GM18511 (cell line): ENCODE results near the gene LIN54.
A peak's percentile ranks its signal among the peaks of the same experiment; 100 is the strongest.
"Not testable (repeated sequence)": the region's sequence is repeated elsewhere in the genome, so short reads cannot be mapped to it uniquely, and the experiment has no call there.

Experiments
- ATAC-seq: cut with Tn5 transposase; IDR thresholded peaks from one replicate; pipeline ENCODE4 v1.9.1; 2021; ENCODE audit warnings: mild to moderate bottlenecking, moderate library complexity; ENCODE audit not compliant: unreplicated experiment

Gene LIN54

DNA sequence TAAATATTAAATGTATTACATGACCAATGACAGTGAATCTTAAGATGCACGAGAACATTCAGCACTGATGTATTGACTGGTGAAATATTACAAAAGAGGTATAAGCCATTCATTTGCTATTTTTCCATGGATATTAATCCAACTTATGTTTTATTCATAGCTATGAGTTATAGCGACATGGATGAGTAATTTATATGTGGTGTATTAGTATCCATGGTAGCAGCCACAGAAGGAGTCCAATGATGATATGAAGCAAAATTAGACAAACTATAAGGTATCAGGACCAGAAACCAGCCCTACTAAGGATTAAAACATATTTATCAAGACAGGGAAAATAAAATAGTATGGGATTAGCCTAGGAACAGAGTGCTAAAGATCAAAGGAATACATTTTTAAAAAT is 59.4 kb downstream of the LIN54 start:
- no peak for ATAC-seq

DNA sequence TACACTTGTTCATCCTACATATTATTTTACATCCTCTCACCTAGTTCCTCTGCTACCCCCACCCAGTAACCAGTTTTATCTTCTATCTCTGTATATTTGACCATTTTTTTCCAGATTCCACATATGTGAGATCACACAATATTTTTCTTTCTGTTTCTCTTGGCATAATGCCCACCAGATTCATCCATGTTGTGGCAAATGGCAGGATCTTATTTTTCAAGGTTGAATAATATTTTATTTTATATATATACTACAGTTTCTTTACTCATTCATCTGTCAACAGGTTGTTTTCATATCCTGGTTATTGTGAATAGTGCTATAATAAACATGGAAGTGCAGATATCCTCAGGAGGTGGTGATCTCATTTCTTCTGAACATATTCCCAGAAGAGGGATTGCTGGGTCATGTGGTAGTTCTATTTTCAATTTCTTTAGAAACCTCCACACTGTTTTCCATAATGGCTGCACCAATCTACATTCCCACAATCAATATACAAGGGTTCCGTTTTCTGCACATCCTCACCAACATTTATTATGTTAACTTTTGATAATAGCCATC is 61.9 kb downstream of the LIN54 start:
- ATAC-seq, result no peak

DNA sequence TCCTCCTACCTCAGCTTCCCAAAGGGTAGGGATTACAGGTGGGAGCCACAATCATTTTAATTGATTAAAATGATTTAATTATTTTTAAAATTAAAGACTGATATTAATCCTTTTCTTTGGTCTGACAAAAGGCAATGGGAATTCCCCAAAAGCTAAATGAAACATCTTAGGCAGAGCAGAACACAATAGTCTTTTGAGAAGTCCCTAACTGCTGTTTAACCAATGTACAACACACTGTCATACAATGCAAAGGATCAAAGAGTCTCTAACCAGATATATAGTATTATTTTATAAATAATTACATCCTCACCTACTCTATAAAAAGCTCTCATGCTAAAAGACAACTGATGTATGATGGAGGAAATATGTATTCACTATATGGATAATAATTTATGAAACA is 63.1 kb downstream of the LIN54 start:
- ATAC-seq, result no peak

DNA sequence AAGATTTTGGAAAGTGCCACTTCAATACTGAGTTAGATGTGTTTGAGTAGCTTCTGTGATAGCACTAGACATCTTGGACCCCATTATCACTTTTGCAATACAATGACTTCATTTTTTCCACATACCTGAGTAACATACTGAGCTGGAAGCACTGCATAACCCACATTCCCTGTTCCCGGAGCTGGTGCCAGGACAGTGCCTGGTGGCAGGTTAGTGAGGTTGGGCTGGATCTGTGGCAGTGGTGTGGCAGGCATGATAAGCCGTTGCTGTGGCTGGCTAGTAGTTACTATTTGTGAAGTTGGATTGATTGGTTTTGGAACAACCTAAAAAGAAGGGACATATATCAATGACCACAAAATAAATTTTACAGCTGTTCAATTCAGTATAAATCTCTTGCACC is 71.2 kb downstream of the LIN54 start:
- no peak for ATAC-seq

DNA sequence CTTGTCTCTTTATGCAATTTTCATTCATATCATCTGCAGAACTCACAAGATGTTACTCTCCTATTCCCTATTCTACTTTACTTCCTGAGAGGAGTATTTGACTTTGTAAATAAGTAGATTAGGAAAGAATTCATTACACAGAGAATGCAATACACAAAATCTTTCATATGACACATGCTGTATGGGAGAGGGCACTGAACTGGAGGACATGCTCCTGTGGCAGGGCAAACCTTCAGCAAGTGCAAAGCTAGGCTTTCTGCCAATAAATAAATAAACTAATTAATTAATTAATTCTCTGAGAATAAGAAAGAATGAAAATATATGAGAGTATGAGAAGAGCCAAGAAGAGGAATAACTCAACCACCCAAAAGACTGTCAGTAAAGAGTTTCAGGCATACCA is 76.2 kb downstream of the LIN54 start:
- ATAC-seq, result no peak

DNA sequence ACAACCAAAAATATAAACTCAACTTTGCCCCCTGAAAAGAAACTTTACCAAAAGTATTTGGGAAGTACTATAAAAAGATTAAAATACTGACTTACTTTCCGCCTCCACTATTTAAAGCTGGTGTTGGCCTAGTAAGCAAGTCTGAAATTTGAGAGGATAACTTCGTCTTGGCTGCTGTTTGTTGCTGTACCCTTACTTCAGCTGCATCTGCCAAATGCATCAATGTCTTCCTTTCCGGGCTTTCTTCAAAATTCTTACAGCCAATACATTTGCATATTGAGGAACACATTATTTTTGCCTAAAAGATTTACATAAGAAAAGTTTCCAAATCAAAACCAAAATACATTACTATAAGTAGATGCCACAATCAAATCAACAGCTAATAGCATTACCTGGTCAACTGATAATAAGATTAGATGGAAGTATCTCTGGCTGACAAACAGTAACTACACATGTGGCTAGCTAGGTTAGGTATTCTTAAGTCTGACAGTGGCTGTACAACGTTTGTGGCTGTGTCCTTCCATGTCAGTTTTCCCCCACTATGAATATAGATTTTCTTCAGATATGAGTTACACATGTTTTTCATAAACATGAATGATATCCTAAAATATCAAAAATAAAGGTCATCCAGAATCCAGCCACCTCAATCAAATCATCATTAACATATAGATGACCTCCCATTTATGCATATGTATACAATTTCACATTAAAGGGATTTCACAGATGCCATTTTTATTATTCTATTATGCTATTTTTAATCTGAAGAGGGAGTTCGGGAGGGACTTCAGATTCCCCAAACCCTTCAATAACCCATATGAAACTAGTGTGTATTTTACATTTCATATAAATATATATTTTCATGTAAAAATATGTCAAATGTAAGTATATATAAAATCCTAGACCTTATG is 79.5 kb downstream of the LIN54 start:
- ATAC-seq, result no peak

DNA sequence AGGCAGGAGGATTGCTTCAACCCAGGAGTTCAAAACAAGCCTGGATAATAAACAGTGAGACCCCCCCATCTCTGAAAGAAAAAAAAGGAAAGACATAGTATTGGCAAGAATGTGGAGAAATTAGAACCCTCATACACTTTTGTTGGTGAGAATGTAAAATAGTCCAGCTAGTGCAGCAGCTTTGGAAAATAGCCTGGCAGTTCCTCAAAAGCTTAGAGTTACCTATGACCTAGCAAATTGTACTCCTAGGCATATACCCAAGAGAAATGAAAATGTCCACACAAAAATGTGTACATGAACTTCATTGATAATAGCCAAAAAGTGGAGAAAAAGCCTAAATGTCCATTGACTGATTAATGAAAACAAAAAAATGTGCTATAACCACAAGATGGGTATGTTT is 88.8 kb downstream of the LIN54 start:
- ATAC-seq, result no peak

DNA sequence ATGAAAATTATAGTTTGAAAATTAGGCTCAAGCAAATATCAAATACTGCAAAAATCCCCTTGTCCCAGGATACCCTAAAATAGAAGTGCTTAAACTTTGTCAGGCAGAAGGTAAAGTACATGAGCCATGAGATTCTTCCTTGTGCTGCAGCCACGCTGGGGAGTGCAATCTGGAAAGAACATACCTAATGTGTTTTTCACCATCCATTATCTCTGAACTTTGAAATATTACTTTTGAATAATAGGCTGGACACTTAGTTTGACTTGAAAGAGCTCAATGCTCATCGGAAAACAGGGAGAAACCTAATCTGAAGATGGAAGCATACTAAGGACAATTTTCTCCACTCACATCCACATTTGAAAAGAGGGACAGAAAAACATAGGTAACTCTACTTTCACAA is 91.2 kb downstream of the LIN54 start:
- no peak for ATAC-seq

DNA sequence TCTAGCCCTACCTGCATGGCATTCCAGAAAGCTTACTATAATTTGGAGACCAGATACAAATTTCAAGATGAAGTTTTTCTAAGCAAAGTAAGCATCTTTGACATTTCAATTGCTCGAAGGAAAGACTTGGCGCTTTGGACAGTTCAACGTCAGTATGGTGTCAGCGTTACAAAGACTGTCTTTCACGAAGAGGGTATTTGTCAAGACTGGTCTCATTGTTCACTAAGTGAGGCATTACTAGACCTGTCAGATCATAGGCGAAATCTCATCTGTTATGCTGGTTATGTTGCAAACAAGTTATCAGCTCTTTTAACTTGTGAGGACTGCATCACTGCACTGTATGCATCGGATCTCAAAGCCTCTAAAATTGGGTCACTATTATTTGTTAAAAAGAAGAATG is 92.5 kb downstream of the LIN54 start:
- no peak for ATAC-seq

DNA sequence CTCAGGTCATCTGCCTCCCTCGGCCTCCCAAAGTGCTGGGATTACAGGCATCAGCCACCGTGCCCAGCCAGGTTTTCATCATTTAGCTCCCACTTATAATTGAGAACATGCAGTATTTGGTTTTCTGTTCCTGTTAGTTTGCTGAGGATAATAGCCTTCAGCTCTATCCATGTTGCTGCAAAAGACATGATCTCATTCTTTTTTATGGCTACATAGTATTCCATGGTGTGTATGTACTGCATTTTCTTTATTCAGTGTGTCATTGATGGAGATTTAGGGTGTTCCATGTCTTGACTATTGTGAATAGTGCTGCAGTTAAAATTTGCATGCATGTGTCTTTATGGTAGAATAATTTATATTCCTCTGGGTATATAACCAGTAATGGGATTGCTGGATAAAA is 96.7 kb downstream of the LIN54 start:
- not testable (repeated sequence) for ATAC-seq

DNA sequence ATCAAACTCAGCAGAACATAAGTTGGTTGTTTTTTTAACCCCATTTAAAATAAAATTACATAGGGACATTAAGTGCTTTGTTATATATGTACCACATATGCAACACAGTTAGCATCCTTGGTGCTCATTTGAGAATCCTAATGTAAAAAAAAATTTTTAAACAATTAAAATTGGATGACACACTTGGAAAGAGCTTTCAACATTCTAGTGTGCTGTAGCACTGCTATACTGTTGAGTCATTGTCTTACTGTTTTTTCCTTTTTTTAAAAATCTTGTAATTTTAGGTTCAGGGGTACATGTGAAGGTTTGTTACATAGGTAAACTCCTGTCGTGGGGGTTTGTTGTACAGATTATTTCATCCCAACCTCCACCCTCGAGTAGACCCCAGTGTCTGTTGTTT is 97.3 kb downstream of the LIN54 start:
- no peak for ATAC-seq

DNA sequence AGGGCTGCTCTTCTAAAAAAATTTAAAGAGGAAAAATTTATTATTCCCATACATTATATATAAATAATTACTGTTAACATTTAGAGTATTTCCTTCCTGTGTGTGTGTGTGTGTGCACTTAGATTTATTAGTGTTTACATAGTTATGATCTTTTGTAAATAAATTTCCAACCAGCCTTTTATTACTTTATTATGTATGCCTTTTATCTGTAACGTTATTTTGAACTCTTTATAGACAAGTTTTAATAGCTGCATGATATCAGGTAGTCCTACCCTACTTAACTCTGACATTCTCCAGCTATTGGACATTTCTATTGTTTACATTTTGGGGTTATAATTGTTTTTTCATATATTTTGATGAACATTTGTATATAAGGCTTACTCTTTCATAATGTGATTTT is 101.3 kb downstream of the LIN54 start:
- ATAC-seq, result no peak

DNA sequence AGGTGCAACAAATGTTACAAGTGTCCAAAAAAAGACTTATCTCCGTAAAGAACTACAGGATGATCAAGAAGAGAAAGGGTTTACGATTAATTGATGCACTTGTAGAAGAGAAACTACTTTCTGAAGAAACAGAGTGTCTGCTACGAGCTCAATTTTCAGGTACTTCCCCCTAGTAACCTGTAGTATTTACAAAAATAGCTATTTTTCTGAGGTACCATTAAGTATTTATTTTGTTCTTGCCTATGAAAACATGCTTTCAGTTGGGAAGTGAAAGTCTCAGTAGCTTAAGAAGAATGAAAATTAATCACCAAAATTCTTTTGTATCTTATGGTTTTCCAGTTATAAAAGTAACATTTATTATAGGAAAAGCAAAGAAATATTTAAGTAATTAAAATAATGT is 104.2 kb downstream of the LIN54 start:
- peak; percentile 54 for ATAC-seq

DNA sequence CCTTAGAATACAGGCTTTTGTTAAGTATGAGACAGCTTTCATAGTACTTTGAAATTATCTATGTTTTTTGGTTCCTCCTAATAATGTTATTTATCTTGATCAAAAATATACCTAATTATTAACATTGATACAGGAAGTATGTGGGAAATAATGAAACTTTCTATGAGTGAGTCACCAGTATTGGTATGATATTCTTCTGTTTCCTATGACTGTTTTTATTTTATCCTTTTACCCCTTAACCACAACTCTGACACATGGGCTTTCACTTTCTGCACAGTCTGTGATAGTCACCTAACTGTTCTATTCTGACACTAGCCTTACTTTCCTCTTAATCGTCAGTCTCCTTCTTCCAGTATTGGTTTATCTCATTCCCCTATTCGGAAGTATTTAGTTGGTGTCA is 105.4 kb downstream of the LIN54 start:
- peak; percentile 52 for ATAC-seq

DNA sequence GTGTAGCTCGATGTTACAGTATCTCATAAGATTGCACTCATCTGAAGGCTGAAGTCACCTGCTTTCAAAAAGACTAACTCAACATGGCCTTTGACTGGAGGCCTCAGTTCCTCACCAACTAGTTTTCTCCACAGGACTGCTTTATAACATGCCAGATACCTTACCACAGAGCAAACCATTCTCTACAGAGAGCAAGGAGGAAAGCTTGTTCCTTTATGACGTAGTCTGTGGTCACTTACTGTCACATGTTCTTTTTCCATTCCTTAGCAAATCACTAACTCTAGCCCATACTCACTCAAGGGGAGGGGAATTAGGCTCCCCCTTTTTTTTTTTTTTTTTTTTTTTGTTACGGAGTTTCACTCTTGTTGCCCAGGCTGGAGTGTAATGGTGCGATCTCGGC is 106.9 kb downstream of the LIN54 start:
- no peak for ATAC-seq

DNA sequence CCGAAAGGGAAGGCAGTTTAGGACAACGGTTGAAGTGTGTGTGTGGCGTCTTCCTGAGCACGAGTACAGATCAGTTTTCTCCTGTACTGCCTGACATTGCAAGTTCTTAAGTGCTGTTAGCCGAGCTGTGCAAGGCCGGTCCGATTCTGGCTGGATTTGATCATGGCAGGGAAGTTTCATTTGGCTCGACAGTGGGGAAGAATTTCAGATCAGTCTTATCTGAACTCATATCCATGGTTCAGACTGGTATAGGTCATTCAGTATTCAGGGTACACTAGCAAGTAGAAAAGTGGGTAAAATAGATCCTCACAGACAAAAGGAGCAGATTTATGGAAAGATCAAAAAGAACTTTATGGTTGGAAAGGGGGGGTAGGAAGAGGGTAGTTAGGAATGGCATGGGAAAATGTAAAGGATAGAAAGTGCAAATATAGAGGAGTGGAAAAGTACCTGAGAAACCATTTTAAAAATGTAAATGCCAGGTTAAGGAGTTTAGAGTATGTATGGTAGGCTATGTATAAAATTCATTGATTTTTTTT is 109.4 kb downstream of the LIN54 start:
- no peak for ATAC-seq

DNA sequence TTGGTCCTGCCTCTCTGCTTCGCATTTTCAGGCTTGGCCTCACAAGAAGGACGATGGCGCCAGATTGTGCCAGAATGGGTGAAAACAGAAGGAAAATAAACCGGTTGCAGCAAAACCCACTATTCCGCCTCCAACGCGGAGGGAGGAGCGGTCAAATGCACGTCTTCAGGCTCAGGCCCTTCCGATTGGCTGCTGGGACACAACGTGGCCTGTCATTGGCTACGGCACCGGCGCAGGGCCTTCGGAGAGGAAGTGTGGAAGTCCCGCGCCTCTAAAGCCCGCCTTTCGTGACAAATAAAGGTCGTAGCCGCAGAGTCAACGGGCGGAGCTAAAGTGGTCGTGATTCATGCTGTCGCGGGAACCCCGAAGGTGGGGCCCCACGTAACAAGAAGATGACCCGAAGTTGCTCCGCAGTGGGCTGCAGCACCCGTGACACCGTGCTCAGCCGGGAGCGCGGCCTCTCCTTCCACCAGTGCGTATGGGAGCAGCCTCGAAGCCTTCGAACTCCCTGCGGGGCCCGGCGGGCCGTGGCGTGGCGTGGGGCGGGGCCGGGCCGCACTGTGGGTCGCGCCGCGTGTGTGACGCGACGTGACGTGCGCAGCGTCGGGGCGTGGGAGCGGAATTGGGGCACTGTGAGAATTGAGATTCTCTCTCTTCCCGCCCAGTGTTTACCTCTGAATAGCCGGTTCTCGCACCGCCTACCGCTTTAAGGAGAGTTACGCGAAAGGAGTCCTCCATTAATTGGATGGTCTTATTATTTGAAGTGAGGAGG is 110.0 kb downstream of the LIN54 start, which contains the start of gene THAP9:
Gene THAP9, plus strand, starts transcription at position 325 of the 772 bp plus-strand sequence. Its CDS starts 68 bp downstream, at position 393.
- ATAC-seq, result peak; percentile 91

DNA sequence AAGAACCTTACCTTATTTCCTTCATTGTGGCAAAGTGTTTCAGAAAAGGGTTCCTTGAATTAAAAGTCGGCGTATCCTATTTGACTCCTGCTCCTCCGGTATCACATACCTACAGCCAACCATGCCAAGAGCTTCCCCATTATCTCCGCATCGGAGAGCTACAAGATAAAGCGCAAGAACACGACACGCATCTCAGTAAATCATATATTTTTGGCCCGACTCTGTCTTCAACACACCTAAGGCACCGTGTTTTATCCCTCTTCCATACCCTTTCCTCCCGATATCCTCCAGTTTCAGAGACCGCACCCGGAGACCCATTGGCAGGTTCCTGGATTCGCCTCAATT is 110.6 kb downstream of the LIN54 start:
- ATAC-seq, result peak; percentile 14

DNA sequence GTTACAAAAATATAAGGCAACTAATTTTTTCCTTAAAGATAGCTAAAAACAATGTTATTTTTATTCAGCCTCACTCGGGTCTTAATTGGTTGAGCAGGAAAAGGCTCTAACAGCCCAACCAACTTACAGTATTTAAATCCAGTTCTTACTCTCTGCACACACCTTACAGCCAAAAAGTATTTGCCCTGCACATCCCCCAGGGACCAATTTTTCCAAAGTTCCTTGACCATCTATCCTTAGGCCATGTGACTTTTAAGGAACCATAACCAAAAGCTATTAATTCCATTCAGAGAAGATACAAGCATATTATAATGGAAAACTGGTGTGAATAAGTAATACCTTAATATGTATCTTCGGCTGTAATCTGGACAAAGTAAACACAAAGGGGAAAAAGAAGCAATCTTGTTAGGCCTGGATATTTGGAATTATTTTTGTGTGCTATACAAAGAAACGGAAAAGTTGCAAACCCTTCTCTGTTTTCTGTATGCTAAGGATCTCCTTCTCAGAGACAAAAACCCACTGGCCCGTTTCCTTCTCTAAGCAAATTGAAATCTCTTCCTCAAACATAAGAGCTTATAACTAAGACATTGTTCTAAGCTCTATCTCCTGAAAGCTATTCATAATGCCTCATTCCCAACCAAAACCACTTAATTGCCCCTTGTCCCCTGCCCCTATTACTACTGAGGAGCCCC is 111.1 kb downstream of the LIN54 start:
- no peak for ATAC-seq

DNA sequence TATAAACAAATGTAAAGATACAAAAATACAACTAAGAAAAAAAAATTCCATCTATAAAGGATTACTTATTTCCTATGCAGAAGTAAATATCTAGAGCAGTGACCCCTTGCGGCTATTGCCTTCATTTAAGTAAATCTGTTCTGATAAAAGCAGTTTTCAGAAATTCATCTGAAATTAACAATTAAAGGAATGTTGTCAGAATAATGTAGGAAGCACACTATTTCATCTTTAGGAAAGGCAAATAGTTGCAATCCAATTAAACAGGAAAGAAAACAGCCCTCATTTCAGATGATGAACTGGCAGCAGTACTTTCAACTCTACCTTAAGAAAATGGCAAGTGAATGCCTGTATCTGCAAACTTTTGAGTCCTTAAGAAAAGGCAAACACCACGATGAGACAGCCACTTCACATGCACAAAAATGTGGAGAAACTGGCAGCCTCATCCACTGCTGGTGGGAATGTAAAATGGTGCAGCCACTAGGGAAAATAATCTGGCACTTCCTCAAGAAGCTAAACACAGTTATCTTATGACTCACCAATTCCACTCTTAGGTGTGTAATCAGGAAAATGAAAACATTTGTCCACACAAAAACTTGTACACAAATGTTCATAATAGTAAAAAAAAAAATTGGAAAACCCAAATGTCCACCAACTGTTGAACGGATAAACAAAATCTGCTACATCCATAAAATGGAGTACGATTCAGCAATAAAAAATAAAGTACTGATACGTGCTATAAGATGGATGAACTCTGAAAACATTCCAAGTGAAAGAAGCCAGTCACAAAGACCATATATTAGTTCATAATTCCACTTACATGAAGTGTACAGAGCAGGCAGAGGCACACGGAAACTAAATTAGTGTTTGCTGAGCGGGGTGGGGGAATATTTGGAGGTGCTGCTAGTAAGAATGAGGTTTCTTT is 112.0 kb downstream of the LIN54 start:
- no peak for ATAC-seq
